Hippocampal formation (tissue), 2 donors: ENCODE data around the gene CMTM8.
"Not testable (repeated sequence)": the region's sequence is repeated elsewhere in the genome, so short reads cannot be mapped to it uniquely, and the experiment has no call there.

Experiments used
- DNase-seq, 2 donors: peaks; one replicate each; lab custom pipeline; 2025; lab: John Stamatoyannopoulos, UW

The CMTM8 gene, protein sequence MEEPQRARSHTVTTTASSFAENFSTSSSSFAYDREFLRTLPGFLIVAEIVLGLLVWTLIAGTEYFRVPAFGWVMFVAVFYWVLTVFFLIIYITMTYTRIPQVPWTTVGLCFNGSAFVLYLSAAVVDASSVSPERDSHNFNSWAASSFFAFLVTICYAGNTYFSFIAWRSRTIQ

DNA sequence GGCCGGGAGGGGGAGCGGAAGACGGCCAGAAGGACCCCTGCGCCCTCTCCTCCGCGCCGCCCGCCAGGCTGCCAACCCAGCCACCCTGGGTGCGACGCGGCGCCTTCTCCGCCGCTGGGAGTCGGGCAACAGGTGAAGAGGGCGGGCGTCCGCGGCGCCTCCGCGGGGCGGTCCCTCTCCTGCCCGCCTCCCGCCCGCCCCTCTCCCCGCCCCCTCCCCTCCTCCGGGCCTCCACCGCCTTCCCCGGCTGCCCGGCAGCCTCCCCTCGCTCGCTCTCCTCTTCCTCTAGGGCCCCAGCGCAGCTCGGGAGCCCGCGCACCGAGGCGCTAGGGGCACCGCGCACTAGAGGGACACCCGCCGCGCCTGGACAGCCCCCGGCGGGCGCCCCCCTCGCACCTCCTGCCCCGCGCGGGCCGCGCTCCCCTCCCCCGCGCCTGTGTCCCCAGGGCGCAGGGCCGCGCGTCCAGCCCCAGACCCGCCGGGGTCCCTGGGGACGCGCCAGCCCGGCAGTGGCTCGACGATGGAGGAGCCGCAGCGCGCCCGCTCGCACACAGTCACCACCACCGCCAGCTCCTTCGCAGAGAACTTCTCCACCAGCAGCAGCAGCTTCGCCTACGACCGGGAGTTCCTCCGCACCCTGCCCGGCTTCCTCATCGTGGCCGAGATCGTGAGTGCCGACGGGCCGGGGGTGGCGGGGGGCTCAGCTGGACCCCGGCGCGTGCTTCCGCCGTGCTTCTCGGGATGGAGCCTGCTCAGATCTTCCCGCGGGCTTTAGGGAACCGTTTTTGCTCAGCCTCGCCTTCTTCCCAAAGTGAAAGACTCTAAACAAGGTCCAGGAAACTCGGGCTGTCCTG, at the start of gene CMTM8:
TSS of gene CMTM8 (plus strand) at position 228 of the 854 bp plus-strand sequence. CDS start at position 521, 293 bp downstream.
- DNase-seq: no peak

DNA sequence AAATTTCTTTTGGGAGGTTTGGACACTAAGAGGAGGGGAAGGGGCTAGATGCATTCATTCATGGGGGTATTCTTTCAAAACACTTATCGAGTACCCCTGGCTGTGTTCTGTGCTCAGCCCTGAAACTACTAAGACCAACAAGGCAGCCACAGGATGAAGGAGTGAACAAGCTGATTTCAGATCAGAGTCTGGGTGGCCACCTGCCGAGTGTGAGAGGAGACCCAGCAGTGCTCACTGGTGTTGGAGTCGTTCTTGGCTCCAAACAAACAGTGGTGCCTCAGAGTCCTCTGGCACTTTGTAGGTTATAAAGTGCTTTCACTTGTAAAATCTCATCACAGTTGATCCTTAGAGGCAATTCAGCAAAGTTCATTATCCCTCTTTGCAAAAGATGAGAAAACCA, 48.8 kb upstream of the CMTM8 start:
- DNase-seq: no peak

DNA sequence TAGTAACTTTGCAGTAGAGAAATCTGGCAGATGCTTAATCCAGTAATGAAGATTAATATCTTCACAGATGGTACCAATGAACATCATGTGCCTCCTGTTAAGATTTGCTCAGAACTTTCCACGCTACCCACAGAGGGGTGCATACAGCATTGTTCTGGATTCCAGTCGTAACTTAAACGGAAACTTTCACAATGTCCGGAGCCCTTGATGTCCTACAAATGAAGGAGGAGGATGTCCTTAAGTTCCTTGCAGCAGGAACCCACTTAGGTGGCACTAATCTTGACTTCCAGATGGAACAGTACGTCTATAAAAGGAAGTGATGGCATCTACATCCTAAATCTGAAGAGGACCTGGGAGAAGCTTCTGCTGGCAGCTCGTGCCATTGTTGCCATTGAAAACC, 47.9 kb upstream of the CMTM8 start:
- not testable (repeated sequence) for DNase-seq

DNA sequence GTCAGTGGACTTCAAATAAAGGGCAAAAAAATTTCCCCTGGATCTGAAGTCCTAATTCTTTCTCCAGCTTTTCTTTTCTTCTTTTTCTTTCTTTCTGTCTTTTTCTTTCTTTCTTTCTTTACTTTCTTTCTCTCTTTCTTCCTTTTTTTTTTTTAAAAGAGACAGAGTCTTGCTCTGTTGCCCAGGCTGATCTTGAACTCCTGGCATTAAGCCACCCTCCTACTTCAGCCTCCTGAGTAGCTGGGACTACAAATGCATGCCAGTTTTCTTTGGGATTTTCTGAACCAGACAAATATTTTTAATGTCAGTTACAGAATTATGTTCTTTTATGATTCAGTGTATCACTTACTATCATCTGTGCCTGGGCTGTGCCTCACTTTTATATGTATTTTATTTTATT, 45.4 kb upstream of the CMTM8 start:
- DNase-seq: no peak

DNA sequence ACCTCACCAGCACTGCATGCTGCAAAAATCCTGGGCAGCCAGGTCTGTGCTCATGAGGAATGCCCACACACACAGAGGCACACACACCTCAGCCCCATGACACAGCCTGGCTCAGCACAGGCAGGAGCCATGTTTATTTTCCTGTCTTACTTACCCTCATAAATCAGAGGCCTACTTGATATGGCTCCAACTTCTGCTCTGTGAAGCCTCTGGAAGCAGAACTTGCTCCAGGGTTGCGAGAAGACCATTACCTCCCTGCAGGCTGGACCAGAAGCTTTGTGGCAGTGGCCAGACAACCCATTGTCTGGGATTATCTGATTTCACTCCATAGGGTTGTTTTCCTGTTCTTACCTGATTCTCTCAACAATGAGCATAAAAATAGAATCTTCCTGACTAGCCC, 43.8 kb upstream of the CMTM8 start:
- DNase-seq: no peak

DNA sequence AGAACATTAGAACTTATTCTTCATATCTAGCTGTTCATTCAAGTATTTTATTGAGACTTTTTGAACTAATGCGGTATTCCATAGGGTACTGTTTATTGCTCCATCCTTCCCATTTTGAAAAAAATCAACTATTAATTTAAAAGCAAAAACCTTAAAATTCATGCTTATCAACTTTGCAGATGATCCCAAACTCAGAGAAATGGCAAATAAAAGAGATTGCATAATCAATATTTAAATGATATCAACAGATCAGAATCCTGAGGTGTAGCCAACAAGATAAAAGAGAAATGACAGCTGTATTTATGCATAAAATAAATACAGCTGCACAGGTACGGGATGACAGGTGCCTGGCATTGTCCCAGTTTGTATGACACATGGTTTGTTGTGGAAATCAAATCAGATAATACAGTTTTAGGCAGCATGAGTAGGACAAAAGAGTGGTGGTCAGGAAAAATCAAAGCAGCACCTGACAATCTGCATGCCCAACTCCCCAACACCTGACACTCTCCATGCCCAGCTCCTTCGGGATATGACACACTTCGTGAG, 42.4 kb upstream of the CMTM8 start:
- DNase-seq: no peak

DNA sequence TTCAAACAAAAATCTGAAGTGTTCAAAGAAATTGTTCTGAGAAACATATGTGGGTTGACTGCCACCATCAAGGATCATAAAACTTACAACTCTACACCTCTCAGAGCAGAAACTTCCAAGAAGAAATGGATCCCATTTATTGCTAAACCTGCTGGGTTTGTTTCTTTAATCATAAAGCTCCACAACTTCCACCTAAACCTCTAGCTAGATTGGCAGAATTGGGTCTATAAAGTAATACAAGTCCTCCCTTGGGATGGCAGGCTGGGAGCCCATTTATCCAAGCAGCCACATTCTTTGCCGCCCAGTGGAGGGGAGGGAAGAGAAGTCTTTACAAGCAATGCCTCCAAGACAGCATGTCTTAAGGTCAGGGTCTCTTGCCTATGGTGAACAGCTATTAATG, 40.5 kb upstream of the CMTM8 start:
- DNase-seq: no peak

DNA sequence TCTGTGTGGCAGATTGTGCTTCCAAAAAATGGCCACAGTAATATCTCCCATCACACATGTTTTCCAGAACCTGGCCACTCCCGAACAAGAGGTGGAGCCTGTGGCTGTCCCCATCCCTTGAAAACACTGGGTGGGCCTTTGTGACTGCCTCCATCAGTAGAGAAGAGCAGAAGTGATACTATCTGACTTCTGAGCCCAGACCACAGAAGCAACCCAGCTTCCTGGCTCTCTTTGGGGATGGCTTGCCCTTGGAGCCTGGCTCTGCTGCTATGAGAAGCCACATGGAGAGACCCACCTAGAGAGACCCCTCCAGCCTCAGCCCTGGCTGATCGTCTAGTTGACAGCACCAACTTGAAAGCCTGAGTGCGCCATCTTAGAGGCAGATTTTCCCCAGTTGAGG, 39.8 kb upstream of the CMTM8 start:
- no peak for DNase-seq

DNA sequence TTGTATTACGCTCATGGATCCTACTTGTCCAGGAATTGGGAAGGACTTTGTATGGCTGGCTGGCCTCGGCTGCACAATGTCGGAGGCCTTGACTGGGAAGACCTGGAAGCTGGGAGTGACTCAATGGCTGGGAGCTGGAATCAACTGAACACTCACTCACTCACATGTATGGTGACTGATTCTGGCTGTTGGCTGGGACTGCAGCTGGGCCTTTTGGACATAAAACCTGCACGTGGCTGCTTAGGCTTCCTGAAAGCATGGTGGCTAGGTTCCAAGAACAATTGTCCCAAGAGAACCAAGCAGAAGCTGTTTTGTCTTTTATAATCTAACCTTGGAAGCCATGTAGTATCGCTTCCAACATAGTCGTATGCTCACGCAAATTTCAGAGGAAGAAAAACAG, 38.0 kb upstream of the CMTM8 start:
- no peak for DNase-seq

DNA sequence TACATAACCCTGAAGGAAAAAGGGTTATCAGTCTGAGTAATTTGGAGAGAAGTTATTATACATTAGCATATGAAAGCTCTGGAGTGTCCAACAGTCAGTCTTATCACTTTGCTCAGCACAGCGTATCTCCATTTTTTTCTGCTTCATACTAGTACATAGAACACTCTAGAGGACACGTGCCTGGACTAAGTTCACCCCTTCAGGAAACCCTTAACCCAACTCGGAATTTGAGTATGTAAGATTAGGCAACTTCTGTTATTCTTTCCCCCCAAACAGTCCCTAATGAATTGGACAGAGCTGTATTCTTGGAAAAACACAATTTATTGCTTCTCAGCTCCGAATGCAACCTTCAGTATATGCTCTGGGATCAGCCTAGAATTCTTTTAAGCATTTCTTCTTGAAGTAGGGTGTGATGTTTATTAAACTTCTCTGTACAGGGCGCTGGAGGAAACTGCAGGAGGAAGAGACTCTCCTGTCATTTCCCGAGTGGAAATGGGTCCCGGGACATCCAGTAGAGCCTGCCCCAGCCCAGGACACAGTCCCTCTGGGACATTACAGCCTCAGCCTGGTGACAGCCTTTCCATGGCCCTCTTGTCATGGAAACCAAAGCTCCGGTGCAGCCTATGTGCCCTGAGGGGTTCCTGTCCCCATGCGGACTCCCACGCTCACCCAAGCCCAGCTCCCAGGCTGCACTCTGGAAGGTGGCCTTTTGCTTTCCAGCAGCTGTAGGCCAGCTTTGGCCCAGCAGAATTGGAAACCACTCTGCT, 37.3 kb upstream of the CMTM8 start:
- DNase-seq: no peak

DNA sequence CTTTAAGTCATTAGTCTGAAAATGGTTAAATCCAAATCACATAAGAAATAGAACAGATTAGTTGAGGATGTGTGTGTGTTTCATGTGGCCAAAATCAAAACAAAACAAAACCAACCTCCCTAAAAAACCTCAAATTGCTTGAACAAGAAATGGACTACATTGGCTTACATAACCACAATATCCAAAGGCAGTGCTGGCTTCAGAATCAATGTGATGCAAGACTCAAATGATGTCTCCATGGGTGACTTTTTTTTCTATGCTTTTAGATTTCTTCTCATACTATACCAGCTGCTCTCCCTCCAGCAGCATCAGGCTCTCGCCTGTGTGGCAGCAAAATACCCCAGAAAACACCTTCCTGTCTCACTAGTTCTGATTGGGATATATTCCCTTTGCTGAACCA, 36.0 kb upstream of the CMTM8 start:
- DNase-seq: no peak

DNA sequence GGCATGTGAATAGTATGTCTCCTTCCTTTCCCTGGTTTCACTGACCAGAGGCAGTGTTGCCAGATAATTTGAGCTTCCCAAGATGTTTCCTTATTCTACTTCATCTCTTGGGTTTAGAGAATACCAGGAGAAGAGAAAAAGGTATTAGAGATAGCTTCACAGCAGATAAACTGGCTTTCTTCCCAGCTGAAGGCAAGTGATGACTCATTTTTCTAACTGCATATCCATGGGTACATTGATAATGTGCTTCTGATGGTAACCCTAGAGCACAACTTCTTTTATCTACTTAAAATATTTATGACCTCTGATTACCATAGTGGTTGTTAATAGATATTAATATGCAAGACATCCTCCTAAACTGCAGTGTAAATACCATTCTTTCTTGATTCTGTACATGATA, 34.6 kb upstream of the CMTM8 start:
- no peak for DNase-seq

DNA sequence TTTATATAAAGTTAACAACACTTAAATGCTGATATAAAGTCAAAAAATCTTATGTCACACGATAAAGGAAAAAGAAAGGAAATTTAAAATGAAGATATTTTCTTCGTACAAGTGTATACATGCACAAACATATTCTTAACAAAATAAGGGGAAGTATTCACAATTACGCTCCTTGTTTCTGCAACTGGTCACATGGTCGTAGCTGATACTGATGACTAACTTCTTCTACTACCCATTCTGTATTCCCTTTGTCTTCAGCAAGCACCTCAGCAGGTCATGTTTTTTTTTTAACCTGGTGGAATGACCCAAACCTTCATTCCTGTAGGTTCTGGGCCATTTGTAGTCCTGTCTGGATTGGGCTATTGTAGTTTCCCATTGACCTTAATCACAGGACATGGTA, 30.0 kb upstream of the CMTM8 start:
- DNase-seq: no peak

DNA sequence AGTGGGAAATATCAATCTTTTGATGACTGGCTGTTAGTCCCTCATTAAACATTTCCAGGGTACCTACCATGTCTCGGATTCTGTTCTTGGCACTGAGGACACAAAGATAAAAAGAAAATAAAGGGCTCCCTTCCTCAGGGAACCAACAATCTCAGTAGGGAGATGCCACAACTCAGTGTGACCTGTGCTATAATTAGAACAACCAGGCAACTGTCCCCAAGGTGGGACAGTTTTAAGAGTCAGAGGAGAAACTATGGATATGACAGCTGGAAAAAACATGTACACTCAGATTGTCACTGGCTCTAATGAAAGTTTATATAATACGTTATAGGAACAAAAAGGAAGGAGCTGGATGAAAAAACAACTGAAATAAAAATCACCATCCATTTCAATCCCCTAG, 23.3 kb upstream of the CMTM8 start:
- DNase-seq: no peak

DNA sequence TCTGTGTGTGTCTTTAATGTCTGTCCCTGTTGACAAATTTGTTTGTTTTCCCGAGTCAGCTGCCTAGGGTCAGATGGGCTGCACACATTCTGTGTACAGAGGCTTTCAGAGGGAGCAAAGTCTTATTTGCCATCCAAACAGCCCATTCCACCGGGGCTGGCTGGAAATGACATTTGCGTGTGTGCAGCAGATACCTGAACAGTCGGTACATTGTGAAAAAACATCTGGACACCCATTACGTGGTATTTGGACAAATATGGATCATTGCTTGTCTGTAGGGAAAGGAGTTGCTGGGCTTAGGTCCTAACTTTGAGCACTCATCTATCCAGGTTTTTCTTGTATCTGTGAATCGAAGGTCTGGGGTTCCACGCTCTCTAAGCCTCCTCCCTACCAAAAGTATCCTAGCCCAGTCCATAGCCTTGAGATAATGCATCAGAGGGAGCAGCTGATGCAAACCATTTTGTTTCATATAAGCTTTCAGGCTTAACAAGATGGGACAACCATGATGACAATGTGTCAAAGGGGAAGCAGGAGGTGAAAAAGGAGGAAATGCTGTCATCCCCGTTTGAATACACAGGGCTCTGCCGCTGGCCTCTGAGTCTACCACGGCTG, 22.2 kb upstream of the CMTM8 start:
- no peak for DNase-seq

DNA sequence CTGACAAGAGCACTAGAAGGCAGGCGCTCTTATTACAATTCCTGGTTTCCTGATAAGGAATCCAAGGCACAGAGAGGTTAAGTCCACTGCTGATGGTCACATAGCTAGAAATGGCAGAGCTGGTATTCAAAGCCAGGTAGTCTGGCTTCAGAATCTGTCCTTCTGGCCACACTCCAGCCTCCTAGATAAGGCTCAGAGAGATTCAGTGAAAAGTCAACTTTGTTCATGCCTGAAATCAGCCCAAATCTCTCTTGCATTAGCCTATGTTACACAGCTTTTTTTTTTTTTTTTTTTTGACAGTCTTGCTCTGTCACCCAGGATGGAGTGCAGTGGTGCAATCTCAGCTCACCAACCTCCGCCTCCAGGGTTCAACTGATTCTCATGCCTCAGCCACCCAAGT, 21.1 kb upstream of the CMTM8 start:
- no peak for DNase-seq

DNA sequence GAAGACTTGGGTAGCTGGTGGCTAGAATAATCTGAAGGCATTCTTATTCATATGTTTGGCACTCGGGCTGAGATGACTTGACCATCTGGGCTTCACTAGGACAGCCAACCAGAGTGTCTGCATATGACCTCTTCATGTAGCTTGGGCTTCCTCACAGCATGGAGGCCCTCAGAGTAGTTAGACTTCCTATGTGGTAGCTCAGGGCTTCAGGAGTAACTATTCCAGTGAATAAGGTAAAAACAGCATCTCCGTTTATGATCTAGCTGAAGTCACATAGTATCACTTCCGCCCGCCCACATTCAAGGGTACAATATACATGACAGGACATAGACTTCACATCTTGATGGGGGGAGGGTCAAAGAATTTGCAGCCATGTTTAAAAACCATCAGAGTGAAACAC, 18.9 kb upstream of the CMTM8 start:
- DNase-seq: no peak

DNA sequence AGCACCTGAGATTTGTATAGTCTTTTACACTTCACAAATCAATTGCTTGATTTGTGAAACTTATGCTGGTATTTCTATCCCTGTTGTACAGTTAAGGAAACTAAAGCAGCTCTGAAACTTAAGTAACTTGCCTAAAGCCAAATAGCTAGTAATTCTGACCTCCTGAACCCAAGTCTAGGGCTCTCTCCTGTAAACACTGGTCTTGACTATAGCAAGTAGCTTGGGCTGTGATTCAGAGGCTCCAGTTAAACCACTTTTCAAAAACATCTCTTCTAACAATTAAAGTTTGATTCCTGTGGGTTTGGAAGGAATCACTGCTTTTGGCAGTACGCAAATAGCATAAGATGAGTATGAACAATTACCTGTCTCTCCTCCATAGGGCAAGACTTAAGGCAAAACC, 18.5 kb upstream of the CMTM8 start:
- DNase-seq: no peak

DNA sequence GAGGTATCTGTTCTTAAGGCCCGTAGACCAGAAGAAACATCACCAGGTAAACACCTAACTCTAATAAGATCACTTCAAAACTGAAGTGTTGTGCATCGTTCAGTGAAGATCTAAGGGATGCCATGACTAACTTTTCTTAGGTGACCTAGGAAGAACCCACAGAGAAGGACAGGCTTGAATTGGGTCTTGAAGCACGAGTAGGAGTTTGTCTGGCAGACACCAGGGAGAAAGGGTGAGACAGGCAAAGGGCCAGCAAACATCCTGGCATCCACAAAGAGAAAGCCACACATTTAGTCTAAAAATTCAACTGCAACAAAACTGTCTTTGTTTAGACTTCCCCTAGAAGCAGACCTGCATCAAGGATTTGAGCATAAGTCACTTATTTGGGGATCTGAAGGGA, 15.5 kb upstream of the CMTM8 start:
- DNase-seq: no peak

DNA sequence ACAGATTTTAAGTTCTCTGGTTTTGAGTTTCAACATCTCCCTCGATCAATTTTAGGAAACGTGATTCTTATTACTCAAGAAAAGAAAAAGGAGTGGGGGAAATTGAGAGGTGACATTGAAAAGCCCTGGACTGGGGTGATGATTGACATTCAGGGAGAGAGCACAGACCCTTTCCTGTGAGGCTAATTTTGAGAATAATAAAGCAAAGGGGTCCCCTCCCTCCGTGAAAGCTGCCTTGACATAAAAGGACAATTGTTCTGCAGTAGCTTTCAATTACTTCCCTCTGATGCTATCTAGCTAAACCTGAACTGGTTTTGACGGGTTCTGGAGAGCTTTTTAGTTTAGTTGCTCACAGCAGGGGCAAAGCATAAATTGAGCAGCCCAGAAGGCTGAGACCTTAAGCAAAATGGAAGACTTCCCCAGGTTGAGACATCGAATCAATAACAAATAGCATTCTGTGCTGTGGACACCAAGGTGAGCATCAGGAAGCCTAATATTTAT, 14.4 kb upstream of the CMTM8 start:
- DNase-seq: no peak

DNA sequence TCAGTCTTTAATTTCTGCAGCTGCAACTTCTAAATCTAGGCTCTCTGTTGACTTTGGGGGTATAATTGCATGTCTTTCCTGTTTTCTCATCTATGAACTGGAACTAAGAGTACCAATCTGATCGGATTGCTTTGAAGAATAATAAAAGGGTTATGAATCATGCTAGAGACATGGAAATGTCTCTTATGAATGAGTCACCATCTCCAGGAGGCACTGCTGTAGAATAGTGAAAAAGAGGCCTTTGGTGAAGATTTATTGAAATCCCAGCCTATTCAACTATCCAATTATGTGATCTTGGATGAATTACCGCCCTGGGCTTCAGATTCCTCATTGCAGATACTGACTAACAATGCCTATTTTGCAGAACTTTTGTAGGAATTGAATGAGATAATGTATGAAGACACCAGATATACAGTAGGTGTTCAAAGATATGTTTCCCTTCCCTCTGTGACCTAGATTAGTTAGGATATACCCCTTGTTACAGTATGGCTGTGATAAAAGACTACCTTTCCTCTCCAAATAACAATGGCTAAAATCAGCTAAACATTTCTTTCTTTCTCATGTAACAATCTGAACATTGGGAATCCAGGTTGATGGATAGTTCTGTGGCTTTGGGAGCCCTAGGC, 11.5 kb upstream of the CMTM8 start:
- no peak for DNase-seq

DNA sequence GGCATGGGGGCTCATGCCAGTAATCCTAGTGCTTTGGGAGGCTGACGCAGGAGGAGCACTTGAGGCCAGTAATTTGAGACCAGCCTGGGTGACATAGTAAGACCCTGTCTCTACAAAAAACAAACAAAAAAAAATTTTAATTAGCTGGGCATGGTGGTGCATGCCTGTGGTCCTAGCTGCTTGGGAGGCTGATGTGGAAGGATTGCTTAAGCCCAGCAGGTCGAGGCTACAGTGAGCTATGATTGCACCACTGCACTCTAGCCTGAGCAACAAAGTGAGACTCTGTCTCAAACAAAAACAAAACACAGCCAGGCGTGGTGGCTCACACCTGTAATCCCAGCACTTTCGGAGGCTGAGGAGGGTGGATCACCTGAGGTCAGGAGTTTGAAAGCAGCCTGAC, 9.7 kb upstream of the CMTM8 start:
- not testable (repeated sequence) for DNase-seq
